ENCODE measurements around the gene NPY4R2.
"Not testable (repeated sequence)": the region's sequence is repeated elsewhere in the genome, so short reads cannot be mapped to it uniquely, and the experiment has no call there.

GRCh38 chr10:47937634-47938033, 19.2 kb downstream of the NPY4R2 start:
- TF ChIP-seq NFYB (CRISPR knock-in tag; conservative IDR thresholded peaks at IDR 0.05; ENCODE audit: low read depth); USF2 (CRISPR knock-in tag; IDR thresholded peaks at IDR 0.05): not testable (repeated sequence)

Measured in WTC11 (cell line).